HUES6 (cell line): ENCODE data around the gene ATXN7L1.
A peak's percentile ranks its signal among the peaks of the same experiment; 100 is the strongest.
"Not testable (repeated sequence)": the region's sequence is repeated elsewhere in the genome, so short reads cannot be mapped to it uniquely, and the experiment has no call there.

ENCODE experiments used
- H3K27ac ChIP-seq: 2 replicates; pipeline ENCODE4 v1.7.0; 2013; ENCODE audit warnings: low read depth, mild to moderate bottlenecking, low read length, inconsistent platforms
- H3K27me3 ChIP-seq: 2 replicates; pipeline ENCODE4 v1.6.1; 2013; ENCODE audit warnings: low read length; ENCODE audit not compliant: control insufficient read depth, insufficient read depth
- H3K36me3 ChIP-seq: 2 replicates; pipeline ENCODE4 v1.6.1; 2013; ENCODE audit warnings: low read length; ENCODE audit not compliant: control insufficient read depth, insufficient read depth
- H3K4me1 ChIP-seq: 2 replicates; pipeline ENCODE4 v1.6.1; 2013; ENCODE audit warnings: low read length; ENCODE audit not compliant: control insufficient read depth, insufficient read depth
- H3K4me3 ChIP-seq: 2 replicates; pipeline ENCODE4 v1.5.1; 2013; ENCODE audit warnings: low read depth, low read length
- H3K9ac ChIP-seq: one replicate; pipeline ENCODE4 v1.6.1; 2013; ENCODE audit warnings: mild to moderate bottlenecking, low read length
- H3K9me3 ChIP-seq: 2 replicates; pipeline ENCODE4 v1.6.1; 2013; ENCODE audit warnings: low read depth, low read length; ENCODE audit not compliant: control insufficient read depth, insufficient read depth

ATXN7L1 gene

DNA sequence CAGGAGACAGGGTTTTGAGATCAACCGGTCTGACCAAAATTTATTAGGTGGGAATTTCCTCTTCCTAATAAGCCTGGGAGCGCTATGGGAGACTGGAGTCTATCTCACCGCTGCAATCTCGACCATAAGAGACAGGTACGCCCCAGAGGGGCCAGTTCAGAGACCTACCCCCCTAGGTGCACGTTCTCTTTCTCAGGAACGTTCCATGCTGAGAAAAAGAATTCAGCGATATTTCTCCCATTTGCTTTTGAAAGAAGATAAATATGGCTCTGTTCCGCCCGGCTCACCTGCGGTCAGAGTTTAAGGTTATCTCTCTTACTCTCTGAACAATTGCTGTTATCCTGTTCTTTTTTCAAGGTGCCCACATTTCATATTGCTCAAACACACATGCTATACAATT lies 179.2 kb downstream of the ATXN7L1 start:
- not testable (repeated sequence) for H3K27me3 ChIP-seq, H3K36me3 ChIP-seq, H3K9me3 ChIP-seq, H3K4me3 ChIP-seq
- Histone ChIP-seq H3K4me1 (peaks cover 59% of the 10 kb centered on the region), H3K27ac (peak overlapping the region; percentile 48; the same call in 1 of the 2 replicates), H3K9ac (peak overlapping the region; percentile 86)

DNA sequence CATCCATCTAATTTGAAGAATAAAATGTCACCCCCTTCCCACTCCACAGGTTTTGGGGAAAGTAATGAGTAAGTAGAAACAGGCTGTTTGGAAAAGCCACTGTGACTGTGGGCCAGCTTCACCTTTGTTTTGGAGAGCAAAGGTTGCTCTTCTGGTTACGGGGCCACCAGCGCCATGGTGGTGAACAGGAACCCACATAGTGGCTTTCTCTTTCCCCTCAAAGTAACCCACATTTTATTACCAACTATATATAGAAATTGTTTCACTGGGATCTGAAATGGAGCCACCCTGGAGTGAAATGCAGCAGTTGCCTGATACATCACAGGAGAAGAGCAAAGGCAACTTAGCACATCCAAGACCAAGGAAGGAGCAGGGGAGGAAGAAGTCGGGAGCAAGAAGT lies 182.8 kb downstream of the ATXN7L1 start:
- no peaks in the 10 kb centered on the region for H3K27me3 ChIP-seq
- H3K4me1 ChIP-seq: peaks cover 65% of the 10 kb centered on the region
- no peaks in the 10 kb centered on the region for H3K9me3 ChIP-seq
- no peak overlapping the region for H3K27ac ChIP-seq
- no peaks in the 10 kb centered on the region for H3K36me3 ChIP-seq
- H3K9ac ChIP-seq: no peak overlapping the region
- H3K4me3 ChIP-seq: no peak overlapping the region

DNA sequence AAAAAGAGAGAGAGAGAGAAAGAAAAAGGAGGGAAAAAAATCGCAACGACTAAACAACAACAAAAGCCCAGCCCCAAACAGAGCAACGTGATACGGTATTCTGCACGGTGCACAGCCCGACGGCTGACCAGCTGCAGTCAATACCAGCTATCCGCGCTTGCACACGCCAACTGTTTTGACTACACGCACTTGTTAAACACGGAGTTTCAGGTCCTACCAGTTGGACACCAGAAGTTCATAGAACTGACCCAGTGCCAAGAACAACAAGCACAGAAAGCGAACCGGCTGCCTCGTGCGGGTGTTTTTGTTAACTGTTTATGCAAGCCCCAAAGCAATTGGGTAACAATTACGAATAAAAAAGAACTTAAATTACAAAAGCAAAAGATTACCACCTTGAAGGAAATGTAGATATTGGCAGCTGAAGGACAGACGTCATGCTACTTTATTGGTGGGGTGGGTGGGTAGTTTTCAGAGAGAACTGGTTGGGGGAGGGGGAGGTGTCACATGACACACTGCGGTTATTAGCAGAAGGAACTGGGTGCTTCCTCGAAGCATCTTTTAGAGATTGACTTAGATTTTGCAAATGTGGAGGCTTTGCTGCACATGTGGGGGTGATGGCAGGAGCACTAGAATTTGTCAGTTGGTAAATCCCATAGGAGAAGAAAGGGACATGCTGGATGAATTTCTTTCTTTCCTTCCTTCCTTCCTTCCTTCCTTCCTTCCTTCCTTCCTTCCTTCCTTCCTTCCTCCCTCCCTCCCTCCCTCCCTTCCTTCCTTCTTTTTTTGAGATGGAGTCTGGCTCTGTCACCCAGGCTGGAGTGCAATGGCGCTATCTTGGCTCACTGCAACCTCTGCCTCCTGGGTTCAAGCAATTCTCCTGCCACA lies 184.5 kb downstream of the ATXN7L1 start:
- H3K4me1 ChIP-seq: peaks cover 66% of the 10 kb centered on the region
- no peaks in the 10 kb centered on the region for H3K27me3 ChIP-seq
- H3K36me3 ChIP-seq: no peaks in the 10 kb centered on the region
- no peaks in the 10 kb centered on the region for H3K9me3 ChIP-seq
- H3K27ac ChIP-seq: peak overlapping the region; percentile 87
- peak overlapping the region; percentile 63 for H3K4me3 ChIP-seq
- peak overlapping the region; percentile 96 for H3K9ac ChIP-seq

DNA sequence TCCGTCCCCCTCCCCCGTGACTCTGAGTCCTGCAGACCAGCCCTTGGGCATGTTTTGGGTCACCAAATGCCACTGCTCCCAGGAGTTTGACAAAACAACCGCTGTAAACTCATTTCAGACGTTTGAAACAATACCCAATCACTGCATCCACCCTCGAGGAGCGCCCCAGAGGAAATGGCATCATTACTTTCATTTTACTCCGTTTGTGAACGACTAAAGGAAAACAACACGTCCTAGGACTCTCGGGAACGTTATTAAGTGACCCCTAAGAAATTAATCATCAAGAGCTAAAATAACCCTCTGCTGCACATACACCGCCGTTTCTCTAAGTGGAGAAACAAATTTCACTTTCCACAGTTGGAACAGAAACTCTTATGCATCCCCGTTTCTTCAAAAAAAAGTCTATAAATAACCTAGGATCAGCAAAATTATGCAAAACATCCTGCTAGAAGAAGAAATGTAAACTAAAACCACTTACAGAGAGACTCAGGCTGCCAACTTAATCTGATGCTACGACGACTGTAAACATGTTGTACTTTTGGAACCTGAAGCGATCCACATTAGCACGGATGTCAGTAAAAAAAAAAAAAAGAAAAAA lies 185.2 kb downstream of the ATXN7L1 start:
- Histone ChIP-seq H3K4me3 (peak overlapping the region; percentile 63), H3K27me3 (no peaks in the 10 kb centered on the region), H3K4me1 (peaks cover 60% of the 10 kb centered on the region), H3K27ac (peak overlapping the region; percentile 87), H3K36me3 (no peaks in the 10 kb centered on the region), H3K9ac (peak overlapping the region; percentile 96), H3K9me3 (no peaks in the 10 kb centered on the region)

DNA sequence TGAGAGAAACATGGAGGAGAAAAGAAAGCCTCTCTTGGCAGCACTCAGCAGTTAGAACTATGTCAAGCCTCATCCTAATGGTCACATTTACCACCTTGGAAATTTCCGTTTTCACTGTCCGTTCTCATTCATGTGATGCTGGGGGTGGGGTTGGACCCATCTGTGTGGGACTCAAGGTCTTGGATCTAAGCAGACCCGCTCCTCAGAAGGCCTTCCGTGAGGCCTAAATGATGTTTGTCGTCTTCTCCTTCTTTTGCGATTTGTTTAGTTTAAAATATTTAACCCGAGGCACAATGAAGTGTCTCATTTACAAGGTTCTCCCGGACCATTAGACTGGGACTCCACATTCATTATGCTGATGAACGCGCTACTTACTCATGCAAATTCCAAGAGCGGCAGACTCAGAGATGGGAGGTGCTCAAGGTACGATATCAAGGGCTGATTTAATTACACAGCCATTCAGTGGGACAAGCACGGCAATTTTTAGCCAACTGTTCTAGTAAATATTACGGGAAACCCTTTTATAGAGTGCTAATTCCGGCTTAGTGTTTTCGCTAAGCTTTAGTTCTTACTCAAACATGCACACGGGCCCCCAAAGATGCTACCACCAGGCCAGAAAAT lies 186.0 kb downstream of the ATXN7L1 start:
- peaks cover 57% of the 10 kb centered on the region for H3K4me1 ChIP-seq
- peak overlapping the region; percentile 63 for H3K4me3 ChIP-seq
- H3K36me3 ChIP-seq: no peaks in the 10 kb centered on the region
- H3K27ac ChIP-seq: peak overlapping the region; percentile 87
- peak overlapping the region; percentile 96 for H3K9ac ChIP-seq
- H3K9me3 ChIP-seq: no peaks in the 10 kb centered on the region
- no peaks in the 10 kb centered on the region for H3K27me3 ChIP-seq

DNA sequence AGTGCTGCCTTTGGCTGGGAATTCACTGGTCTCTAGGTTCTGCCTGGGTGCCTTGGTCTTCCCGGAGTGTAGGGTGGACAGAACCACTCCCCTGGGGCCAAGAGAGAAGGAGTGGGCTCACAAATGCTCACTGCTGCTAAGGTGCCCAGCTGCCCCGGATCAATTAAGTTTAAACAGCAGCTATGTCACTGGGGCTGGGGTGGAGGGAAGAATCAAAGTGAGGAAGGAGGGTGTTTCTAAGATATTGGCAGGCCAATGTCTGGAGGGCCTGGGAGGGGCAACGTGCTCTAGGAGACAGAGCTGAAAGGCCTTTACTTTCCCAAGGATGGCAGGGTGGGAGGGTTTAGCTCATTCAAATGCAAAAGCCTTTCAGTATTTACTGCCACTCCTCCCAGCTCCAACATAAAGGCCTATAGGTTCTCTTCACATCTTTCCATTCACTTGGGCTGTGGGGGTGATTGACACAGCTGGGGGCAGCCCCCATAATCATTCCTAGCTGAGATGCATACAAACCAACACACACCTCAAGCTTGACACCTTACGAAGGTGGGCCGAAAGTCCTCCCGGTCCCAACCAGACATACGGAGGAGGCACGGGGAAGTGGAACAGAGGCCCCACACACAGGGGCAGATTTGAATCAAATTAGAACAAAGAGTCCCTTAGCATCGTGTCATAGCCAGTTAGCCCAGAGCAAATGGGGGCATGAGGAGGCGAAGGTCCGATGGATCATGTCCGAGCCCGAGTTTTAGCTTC lies 187.2 kb downstream of the ATXN7L1 start:
- no peaks in the 10 kb centered on the region for H3K27me3 ChIP-seq
- H3K9me3 ChIP-seq: no peaks in the 10 kb centered on the region
- H3K27ac ChIP-seq: peak overlapping the region; percentile 87
- H3K36me3 ChIP-seq: no peaks in the 10 kb centered on the region
- H3K4me3 ChIP-seq: peak overlapping the region; percentile 43
- peaks cover 53% of the 10 kb centered on the region for H3K4me1 ChIP-seq
- peak overlapping the region; percentile 96 for H3K9ac ChIP-seq

DNA sequence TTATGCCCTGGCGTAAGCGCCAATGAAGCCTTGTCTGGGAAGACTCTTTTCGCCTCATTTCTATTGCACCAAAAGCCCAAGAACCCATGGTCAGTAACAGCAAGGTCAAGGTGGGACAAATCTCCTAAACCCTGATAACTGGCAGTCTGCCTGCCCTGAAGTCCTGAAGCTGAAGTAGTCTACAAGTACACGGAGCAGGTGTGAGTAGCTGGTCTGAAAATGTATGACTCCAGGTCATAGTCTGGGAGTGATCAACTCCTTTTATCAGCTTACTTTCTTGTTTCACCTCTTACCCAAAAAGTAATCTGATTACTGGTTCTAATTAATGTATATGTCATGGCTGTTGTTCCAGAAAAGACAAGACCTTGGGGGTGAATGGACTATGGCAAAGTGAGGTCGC lies 187.8 kb downstream of the ATXN7L1 start:
- H3K36me3 ChIP-seq: no peaks in the 10 kb centered on the region
- H3K4me3 ChIP-seq: 0 out of 2 replicates have a peak overlapping the region, but pooled peaks have one; percentile 7
- no peaks in the 10 kb centered on the region for H3K9me3 ChIP-seq
- H3K27me3 ChIP-seq: no peaks in the 10 kb centered on the region
- peaks cover 57% of the 10 kb centered on the region for H3K4me1 ChIP-seq
- H3K27ac ChIP-seq: peak overlapping the region; percentile 71; the same call in 1 of the 2 replicates
- peak overlapping the region; percentile 69 for H3K9ac ChIP-seq

DNA sequence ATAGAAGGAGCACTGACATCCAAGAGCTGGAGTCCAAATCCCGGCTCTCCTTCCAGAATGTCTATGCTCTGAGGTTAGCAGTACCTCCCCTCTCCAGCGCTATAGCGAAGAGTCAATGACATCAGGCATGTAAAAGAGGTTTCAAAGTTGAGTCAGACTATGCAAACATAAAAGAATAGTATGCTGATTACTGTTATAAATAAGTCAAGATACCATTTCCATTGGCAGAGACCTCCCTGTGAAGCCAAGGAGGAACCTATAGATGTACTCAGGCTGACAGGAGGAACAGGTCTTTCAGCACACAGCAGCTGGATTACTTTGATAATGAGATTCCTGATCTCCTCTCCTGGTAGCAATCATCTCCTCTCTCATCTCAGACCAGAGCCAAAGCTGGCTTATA lies 191.2 kb downstream of the ATXN7L1 start:
- H3K27me3 ChIP-seq: no peaks in the 10 kb centered on the region
- no peak overlapping the region for H3K9ac ChIP-seq
- H3K27ac ChIP-seq: no peak overlapping the region
- H3K36me3 ChIP-seq: 0 out of 2 replicates have a peak, but pooled peaks cover 3% of the 10 kb centered on the region
- no peaks in the 10 kb centered on the region for H3K9me3 ChIP-seq
- peaks cover 66% of the 10 kb centered on the region for H3K4me1 ChIP-seq
- H3K4me3 ChIP-seq: no peak overlapping the region

DNA sequence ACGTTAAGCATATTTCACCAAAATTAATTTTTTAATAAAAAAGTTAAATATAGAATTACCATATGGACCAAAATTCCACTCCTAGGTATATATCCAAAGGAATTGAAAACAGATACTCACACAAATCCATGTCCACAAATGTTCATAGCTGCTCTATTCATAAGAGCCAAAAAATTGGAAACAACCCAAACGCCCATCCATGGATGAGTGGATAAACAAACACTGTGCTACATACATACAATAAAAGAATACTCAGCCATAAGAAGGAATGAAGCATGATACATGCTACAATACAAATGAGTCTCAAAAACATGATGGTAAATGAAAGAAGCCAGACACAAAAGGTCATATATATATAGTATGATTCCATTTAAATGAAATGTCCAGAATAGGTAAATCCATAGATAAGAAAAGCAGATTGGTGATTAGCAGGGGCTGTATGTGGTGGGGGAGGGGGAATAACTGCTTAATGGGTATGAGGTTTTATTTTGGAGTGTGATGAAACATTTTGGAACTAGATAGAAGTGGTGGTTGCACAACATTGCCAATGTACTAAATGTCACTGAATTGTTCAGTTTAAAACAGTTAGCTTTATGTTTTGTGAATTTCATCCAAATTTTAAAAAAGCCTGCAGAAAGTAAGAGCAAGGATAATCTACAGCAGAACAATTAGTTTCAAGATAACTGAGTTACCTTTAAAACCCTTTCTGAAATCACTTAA lies 193.9 kb downstream of the ATXN7L1 start:
- Histone ChIP-seq H3K9ac (no peak overlapping the region), H3K27ac (no peak overlapping the region), H3K4me3 (no peak overlapping the region), H3K4me1 (peaks cover 60% of the 10 kb centered on the region), H3K36me3 (peaks cover 7% of the 10 kb centered on the region; the same call in 1 of the 2 replicates), H3K9me3 (no peaks in the 10 kb centered on the region), H3K27me3 (no peaks in the 10 kb centered on the region)

DNA sequence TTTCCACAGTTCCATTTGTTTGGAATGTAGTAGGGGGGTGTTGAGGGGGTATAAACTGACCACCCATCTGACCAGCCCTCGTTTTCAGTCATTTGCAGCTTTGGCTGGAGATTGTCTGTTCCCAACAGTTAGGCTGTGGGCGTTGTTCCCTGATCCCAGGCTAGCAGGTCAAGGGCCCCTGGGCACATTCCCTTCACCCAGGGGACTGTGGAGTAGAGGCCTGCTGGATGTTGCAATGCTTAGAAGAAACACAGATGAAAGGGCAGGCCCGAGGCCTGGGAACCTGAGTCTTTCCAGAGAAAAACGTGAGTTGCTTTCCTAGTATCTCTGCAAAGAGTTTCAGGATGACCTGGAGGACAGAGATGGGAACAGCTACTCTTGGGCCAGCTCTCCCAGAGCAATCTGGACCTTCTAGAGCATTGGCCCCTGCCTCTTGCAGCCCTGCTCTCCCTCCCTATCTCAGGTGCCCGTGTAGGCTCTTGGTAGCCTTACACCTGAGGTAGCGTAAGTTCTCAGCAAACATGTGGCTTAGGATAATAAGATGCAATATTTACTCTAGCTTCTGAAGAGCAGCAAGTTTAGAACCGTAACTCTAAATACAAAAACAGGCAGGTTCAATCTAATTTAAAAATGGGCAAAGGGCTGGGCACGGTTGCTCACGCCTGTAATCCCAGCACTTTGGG lies 195.8 kb downstream of the ATXN7L1 start:
- Histone ChIP-seq H3K27ac (no peak overlapping the region), H3K4me1 (peaks cover 61% of the 10 kb centered on the region), H3K4me3 (no peak overlapping the region), H3K27me3 (no peaks in the 10 kb centered on the region), H3K9me3 (no peaks in the 10 kb centered on the region), H3K9ac (no peak overlapping the region), H3K36me3 (peaks cover 9% of the 10 kb centered on the region; the same call in 1 of the 2 replicates)
